H1 (cell line): ENCODE measurements around the gene GTF2IRD1. TPM values are rescaled to one million over a fixed set of nuclear protein-coding genes. Genes with fewer than 3 reads are reported as not detected.

Experiments
- BACH1 ChIP-seq: IDR thresholded peaks from 2 replicates; pipeline ENCODE4 v1.6.1; 2012; ENCODE audit warnings: low read length, improper control_type of control experiment
- BCL11A ChIP-seq, 2 experiments: IDR thresholded peaks; one replicate each; pipeline ENCODE4 v1.6.1; 2011; ENCODE audit warnings: low read depth in 2 of 2, low read length in 2 of 2, mild to moderate bottlenecking in 2 of 2
- CREB1 ChIP-seq: IDR thresholded peaks from 2 replicates; pipeline ENCODE4 v1.6.1; 2012; ENCODE audit warnings: inconsistent platforms
- EGR1 ChIP-seq: IDR thresholded peaks from 2 replicates; pipeline ENCODE4 v1.6.1; 2011; ENCODE audit warnings: low read depth, low read length, borderline replicate concordance
- EZH2 ChIP-seq: fragments of 200-600 bp; sonication (generic); IDR thresholded peaks from 2 replicates; pipeline ENCODE4 v1.7.1; 2012; ENCODE audit warnings: low read depth, mild to moderate bottlenecking, moderate library complexity, low read length, inconsistent platforms; ENCODE audit not compliant: severe bottlenecking
- HDAC6 ChIP-seq: IDR thresholded peaks from one replicate; pipeline ENCODE4 v1.7.1; 2012; ENCODE audit warnings: low read depth, mild to moderate bottlenecking, inconsistent platforms, low read length, moderate library complexity
- MAFK ChIP-seq: IDR thresholded peaks from 2 replicates; pipeline ENCODE4 v1.6.1; 2012; ENCODE audit warnings: low read depth, mild to moderate bottlenecking, improper control_type of control experiment, low read length
- NRF1 ChIP-seq: IDR thresholded peaks from 2 replicates; pipeline ENCODE4 v1.6.1; 2011; ENCODE audit warnings: mild to moderate bottlenecking, low read depth, low read length, improper control_type of control experiment
- POU5F1 ChIP-seq: IDR thresholded peaks from 2 replicates; pipeline ENCODE4 v1.6.1; 2011; ENCODE audit warnings: low read depth, mild to moderate bottlenecking, low read length, moderate library complexity
- SIN3A ChIP-seq, 2 experiments: IDR thresholded peaks in 1 of 2; conservative IDR thresholded peaks in 1 of 2; 2 replicates each; pipeline ENCODE4 v1.6.1; 2011 to 2012; ENCODE audit warnings: low read length in 2 of 2, improper control_type of control experiment in 1 of 2, low read depth in 1 of 2, mild to moderate bottlenecking in 1 of 2
- SP4 ChIP-seq: IDR thresholded peaks from 2 replicates; pipeline ENCODE4 v1.6.1; 2012; ENCODE audit warnings: low read length, inconsistent platforms
- TBP ChIP-seq: IDR thresholded peaks from 2 replicates; pipeline ENCODE4 v1.6.1; 2011; ENCODE audit warnings: low read depth, low read length, improper control_type of control experiment
- polyA plus RNA-seq, 7 experiments: library from polyadenylated mRNA; depleted of rRNA in 3 of 7; stranded (reverse) in 5 of 7; unstranded in 2 of 7; fragments of >200 nt in 5 of 7; fragments of 200-250 nt in 2 of 7; gene quantifications; 1 replicate in 5 of 7; 2 replicates in 1 of 7; 4 replicates in 1 of 7; pipeline versions ENCODE4 v1.2.1 to v1.2.3, GENCODE V29; 2011 to 2013; ENCODE audit warnings: missing spikeins in 2 of 7, mixed read lengths in 2 of 7
- total RNA-seq: library from RNA; stranded (reverse); fragmentation: NEBNext Ultra II Directional; extraction: Animal tissue kit (Norgen Biotek cat#: 25700); gene quantifications from 2 replicates; pipeline ENCODE4 v1.2.1, GENCODE V29; 2021
- TF ChIP-seq, protein P1 (sequence below): fragments of 300-600 bp; sonication (generic); IDR thresholded peaks from 2 replicates; pipeline ENCODE4 v1.7.1; 2012; ENCODE audit warnings: low read length, moderate library complexity, mild to moderate bottlenecking, inconsistent platforms; ENCODE audit not compliant: insufficient replicate concordance

The GTF2IRD1 gene
- total and polyA plus RNA-seq, 2 of the 8 experiments (the other 6 are each of a cell fraction or from before 2014, with no cell fraction given): 27.4 to 45.4 TPM

DNA sequence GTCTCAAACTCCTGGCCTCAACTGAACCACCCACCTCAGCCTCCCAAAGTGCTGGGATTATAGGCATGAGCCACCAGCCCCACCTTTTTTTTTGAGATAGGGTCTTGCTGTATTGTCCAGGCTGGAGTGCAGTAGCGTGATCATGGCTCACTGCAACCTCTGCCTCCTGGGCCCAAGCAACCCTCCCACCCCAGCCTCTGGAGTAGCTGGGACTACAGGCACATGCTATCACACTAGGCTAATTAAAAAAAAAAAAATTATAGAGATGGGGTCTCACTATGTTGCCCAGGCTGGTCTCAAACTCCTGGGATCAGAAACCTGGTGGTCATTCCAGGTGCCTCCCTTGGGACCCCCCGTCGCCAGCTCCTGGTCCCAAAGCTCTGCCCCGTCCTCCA is 25.0 kb downstream of the GTF2IRD1 start (continued):
- TF ChIP-seq, protein P1, sequence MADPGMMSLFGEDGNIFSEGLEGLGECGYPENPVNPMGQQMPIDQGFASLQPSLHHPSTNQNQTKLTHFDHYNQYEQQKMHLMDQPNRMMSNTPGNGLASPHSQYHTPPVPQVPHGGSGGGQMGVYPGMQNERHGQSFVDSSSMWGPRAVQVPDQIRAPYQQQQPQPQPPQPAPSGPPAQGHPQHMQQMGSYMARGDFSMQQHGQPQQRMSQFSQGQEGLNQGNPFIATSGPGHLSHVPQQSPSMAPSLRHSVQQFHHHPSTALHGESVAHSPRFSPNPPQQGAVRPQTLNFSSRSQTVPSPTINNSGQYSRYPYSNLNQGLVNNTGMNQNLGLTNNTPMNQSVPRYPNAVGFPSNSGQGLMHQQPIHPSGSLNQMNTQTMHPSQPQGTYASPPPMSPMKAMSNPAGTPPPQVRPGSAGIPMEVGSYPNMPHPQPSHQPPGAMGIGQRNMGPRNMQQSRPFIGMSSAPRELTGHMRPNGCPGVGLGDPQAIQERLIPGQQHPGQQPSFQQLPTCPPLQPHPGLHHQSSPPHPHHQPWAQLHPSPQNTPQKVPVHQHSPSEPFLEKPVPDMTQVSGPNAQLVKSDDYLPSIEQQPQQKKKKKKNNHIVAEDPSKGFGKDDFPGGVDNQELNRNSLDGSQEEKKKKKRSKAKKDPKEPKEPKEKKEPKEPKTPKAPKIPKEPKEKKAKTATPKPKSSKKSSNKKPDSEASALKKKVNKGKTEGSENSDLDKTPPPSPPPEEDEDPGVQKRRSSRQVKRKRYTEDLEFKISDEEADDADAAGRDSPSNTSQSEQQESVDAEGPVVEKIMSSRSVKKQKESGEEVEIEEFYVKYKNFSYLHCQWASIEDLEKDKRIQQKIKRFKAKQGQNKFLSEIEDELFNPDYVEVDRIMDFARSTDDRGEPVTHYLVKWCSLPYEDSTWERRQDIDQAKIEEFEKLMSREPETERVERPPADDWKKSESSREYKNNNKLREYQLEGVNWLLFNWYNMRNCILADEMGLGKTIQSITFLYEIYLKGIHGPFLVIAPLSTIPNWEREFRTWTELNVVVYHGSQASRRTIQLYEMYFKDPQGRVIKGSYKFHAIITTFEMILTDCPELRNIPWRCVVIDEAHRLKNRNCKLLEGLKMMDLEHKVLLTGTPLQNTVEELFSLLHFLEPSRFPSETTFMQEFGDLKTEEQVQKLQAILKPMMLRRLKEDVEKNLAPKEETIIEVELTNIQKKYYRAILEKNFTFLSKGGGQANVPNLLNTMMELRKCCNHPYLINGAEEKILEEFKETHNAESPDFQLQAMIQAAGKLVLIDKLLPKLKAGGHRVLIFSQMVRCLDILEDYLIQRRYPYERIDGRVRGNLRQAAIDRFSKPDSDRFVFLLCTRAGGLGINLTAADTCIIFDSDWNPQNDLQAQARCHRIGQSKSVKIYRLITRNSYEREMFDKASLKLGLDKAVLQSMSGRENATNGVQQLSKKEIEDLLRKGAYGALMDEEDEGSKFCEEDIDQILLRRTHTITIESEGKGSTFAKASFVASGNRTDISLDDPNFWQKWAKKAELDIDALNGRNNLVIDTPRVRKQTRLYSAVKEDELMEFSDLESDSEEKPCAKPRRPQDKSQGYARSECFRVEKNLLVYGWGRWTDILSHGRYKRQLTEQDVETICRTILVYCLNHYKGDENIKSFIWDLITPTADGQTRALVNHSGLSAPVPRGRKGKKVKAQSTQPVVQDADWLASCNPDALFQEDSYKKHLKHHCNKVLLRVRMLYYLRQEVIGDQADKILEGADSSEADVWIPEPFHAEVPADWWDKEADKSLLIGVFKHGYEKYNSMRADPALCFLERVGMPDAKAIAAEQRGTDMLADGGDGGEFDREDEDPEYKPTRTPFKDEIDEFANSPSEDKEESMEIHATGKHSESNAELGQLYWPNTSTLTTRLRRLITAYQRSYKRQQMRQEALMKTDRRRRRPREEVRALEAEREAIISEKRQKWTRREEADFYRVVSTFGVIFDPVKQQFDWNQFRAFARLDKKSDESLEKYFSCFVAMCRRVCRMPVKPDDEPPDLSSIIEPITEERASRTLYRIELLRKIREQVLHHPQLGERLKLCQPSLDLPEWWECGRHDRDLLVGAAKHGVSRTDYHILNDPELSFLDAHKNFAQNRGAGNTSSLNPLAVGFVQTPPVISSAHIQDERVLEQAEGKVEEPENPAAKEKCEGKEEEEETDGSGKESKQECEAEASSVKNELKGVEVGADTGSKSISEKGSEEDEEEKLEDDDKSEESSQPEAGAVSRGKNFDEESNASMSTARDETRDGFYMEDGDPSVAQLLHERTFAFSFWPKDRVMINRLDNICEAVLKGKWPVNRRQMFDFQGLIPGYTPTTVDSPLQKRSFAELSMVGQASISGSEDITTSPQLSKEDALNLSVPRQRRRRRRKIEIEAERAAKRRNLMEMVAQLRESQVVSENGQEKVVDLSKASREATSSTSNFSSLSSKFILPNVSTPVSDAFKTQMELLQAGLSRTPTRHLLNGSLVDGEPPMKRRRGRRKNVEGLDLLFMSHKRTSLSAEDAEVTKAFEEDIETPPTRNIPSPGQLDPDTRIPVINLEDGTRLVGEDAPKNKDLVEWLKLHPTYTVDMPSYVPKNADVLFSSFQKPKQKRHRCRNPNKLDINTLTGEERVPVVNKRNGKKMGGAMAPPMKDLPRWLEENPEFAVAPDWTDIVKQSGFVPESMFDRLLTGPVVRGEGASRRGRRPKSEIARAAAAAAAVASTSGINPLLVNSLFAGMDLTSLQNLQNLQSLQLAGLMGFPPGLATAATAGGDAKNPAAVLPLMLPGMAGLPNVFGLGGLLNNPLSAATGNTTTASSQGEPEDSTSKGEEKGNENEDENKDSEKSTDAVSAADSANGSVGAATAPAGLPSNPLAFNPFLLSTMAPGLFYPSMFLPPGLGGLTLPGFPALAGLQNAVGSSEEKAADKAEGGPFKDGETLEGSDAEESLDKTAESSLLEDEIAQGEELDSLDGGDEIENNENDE: no peak
- no peak for TF ChIP-seq BCL11A (IDR thresholded peaks at IDR 0.05; ENCODE audit: low read depth in 2 of 2, low read length in 2 of 2)
- no peak for TF ChIP-seq CREB1
- TF ChIP-seq EGR1: no peak
- no peak for TF ChIP-seq NRF1
- no peak for TF ChIP-seq SIN3A (conservative IDR thresholded peaks at IDR 0.05 in 1 of 2, IDR thresholded peaks at IDR 0.05 in 1 of 2; ENCODE audit: low read depth in 1 of 2, low read length in 2 of 2)
- TF ChIP-seq MAFK: no peak
- TF ChIP-seq EZH2: no peak
- TF ChIP-seq TBP: no peak
- no peak for TF ChIP-seq POU5F1
- TF ChIP-seq HDAC6: no peak
- no peak for TF ChIP-seq SP4
- no peak for TF ChIP-seq BACH1
